ENCODE data around the gene CYP2A6. TPM values are rescaled to one million over a fixed set of nuclear protein-coding genes. Genes with fewer than 3 reads are reported as not detected.

Gene CYP2A6
- total RNA-seq, 1 experiment from 2014 or later = 0.28 TPM

DNA sequence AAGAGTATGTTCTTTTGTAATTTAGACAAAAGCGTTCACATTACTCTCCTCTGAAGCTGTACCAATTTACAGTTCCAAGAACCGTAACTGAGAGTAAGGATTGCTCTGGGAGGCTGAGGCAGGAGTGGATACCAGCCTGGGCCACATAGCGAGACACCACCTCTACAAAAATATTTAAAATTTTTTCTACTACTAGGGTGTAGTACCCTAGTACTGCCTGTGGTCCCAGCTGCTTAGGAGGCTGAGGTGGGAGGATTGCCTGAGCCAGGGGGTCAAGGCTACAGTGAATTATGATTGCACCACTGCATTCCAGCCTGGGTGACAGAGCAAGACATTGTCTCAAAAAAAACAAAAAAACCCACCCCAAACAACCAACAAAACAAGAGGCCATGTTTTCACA is 12.1 kb upstream of the CYP2A6 start:
- no peak overlapping the region for H3K27ac Mint-ChIP-seq
- H3K23ac ChIP-seq (ENCODE audit: insufficient read length, low read depth, low read length) = no peak overlapping the region
- TF ChIP-seq, protein P1, sequence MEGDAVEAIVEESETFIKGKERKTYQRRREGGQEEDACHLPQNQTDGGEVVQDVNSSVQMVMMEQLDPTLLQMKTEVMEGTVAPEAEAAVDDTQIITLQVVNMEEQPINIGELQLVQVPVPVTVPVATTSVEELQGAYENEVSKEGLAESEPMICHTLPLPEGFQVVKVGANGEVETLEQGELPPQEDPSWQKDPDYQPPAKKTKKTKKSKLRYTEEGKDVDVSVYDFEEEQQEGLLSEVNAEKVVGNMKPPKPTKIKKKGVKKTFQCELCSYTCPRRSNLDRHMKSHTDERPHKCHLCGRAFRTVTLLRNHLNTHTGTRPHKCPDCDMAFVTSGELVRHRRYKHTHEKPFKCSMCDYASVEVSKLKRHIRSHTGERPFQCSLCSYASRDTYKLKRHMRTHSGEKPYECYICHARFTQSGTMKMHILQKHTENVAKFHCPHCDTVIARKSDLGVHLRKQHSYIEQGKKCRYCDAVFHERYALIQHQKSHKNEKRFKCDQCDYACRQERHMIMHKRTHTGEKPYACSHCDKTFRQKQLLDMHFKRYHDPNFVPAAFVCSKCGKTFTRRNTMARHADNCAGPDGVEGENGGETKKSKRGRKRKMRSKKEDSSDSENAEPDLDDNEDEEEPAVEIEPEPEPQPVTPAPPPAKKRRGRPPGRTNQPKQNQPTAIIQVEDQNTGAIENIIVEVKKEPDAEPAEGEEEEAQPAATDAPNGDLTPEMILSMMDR (conservative IDR thresholded peaks at IDR 0.05) = no peak
- no peak overlapping the region for H3K9ac ChIP-seq (ENCODE audit: extremely low read depth, insufficient read length, low read length)
- no CpG with 5 or more reads among the region's 3 CpGs for WGBS (ENCODE audit: extremely low coverage, insufficient read length, low lambda C conversion rate)
- no peaks in the 10 kb centered on the region for H3K4me1 ChIP-seq (ENCODE audit: insufficient read depth, low read length)
- no peak overlapping the region for H3T11ph ChIP-seq (ENCODE audit: low read length)
- H2BK12ac ChIP-seq (ENCODE audit: insufficient read length, low read depth, low read length) = no peak overlapping the region
- H3K4me3 Mint-ChIP-seq = no peak overlapping the region
- H2BK15ac ChIP-seq (ENCODE audit: low read depth, low read length) = no peak overlapping the region
- no peak overlapping the region for H3K14ac ChIP-seq (ENCODE audit: insufficient read depth, low read length)
- H4K5ac ChIP-seq (ENCODE audit: insufficient read length, low read depth, low read length) = no peak overlapping the region
- no peak overlapping the region for H4K91ac ChIP-seq (ENCODE audit: insufficient read length, low read depth, low read length)
- no peaks in the 10 kb centered on the region for H3K79me1 ChIP-seq (ENCODE audit: insufficient read depth, low read depth, low read length, poor library complexity, severe bottlenecking)
- DNase-seq = no peak
- H3K4me1 Mint-ChIP-seq = no peaks in the 10 kb centered on the region
- no peak overlapping the region for H2BK5ac ChIP-seq (ENCODE audit: insufficient read length, low read length)
- no peak overlapping the region for H2BK120ac ChIP-seq (ENCODE audit: low read depth, low read length, poor library complexity, severe bottlenecking)
- H3K79me2 ChIP-seq (ENCODE audit: insufficient read depth, low read length) = no peaks in the 10 kb centered on the region
- H2AK5ac ChIP-seq (ENCODE audit: insufficient read length, low read length) = no peak overlapping the region
- no peak overlapping the region for H2AFZ ChIP-seq (ENCODE audit: low read length)
- H3K18ac ChIP-seq (ENCODE audit: insufficient read length, low read depth, low read length) = no peak overlapping the region
- H4K8ac ChIP-seq (replicated peaks; ENCODE audit: insufficient read length, low read depth, low read length) = no peak overlapping the region
- no peaks in the 10 kb centered on the region for H3K9me3 ChIP-seq (ENCODE audit: control insufficient read depth, low read depth, low read length)
- H3K9me3 Mint-ChIP-seq = no peaks in the 10 kb centered on the region
- H3K4ac ChIP-seq (ENCODE audit: low read depth, low read length) = no peak overlapping the region
- H2BK20ac ChIP-seq (ENCODE audit: low read depth, low read length, poor library complexity, severe bottlenecking) = no peak overlapping the region
- H3K56ac ChIP-seq (ENCODE audit: insufficient read length, low read depth, low read length) = no peak overlapping the region
- no peak overlapping the region for H3K4me2 ChIP-seq (ENCODE audit: insufficient read depth, insufficient read length, low read length)
- H3K27me3 Mint-ChIP-seq (ENCODE audit: low read depth) = peaks cover 13% of the 10 kb centered on the region
- H3K27me3 ChIP-seq (ENCODE audit: insufficient read depth, low read length) = no peaks in the 10 kb centered on the region
- no peaks in the 10 kb centered on the region for H3K36me3 Mint-ChIP-seq (ENCODE audit: insufficient read depth in 1 of 3, low read depth in 3 of 3)
- H3K27ac ChIP-seq (ENCODE audit: insufficient read length, low read depth, low read length) = no peak overlapping the region
- H4K20me1 ChIP-seq (ENCODE audit: control insufficient read depth, insufficient read depth, insufficient read length) = no peaks in the 10 kb centered on the region
- no peaks in the 10 kb centered on the region for H3K23me2 ChIP-seq (ENCODE audit: insufficient read length, low read depth, low read length, poor library complexity, severe bottlenecking)
